ENCODE results near the gene NR2F6.

The NR2F6 gene

GRCh38 chr19:17249887-17250548, 4.3 kb upstream of the NR2F6 start:
- H3K27me3 Mint-ChIP-seq, result no peaks in the 10 kb centered on the region
- H3K4me3 Mint-ChIP-seq, result no peak overlapping the region
- H3K27ac Mint-ChIP-seq, result no peak overlapping the region
- H3K36me3 Mint-ChIP-seq (ENCODE audit: low read depth), result no peaks in the 10 kb centered on the region
- H3K9me3 Mint-ChIP-seq, result no peaks in the 10 kb centered on the region
- H3K4me1 Mint-ChIP-seq (ENCODE audit: low read depth), result peaks cover 8% of the 10 kb centered on the region

GRCh38 chr19:17248011-17248776, 2.5 kb upstream of the NR2F6 start:
- Mint-ChIP-seq H3K36me3 (ENCODE audit: low read depth) (no peaks in the 10 kb centered on the region), H3K9me3 (no peaks in the 10 kb centered on the region), H3K27me3 (no peaks in the 10 kb centered on the region), H3K4me3 (no peak overlapping the region), H3K4me1 (ENCODE audit: low read depth) (peaks cover 8% of the 10 kb centered on the region), H3K27ac (no peak overlapping the region)

- no peak overlapping the region for H3K27ac Mint-ChIP-seq
- peak overlapping the region; percentile 12 for H3K4me3 Mint-ChIP-seq
- H3K4me1 Mint-ChIP-seq (ENCODE audit: low read depth), result peaks cover 8% of the 10 kb centered on the region
- H3K9me3 Mint-ChIP-seq, result no peaks in the 10 kb centered on the region
- H3K27me3 Mint-ChIP-seq, result no peaks in the 10 kb centered on the region
- H3K36me3 Mint-ChIP-seq (ENCODE audit: low read depth), result no peaks in the 10 kb centered on the region
These were observed 1.1 kb upstream of the NR2F6 start for GRCh38 chr19:17246681-17247425.

- Mint-ChIP-seq H3K27ac (no peak overlapping the region), H3K4me1 (ENCODE audit: low read depth) (peaks cover 8% of the 10 kb centered on the region), H3K9me3 (no peaks in the 10 kb centered on the region), H3K27me3 (no peaks in the 10 kb centered on the region), H3K36me3 (ENCODE audit: low read depth) (no peaks in the 10 kb centered on the region), H3K4me3 (peak overlapping the region; percentile 54)
These were observed 843 bp downstream of the NR2F6 start for GRCh38 chr19:17244618-17245534.

- Mint-ChIP-seq H3K36me3 (ENCODE audit: low read depth) (no peaks in the 10 kb centered on the region), H3K27me3 (no peaks in the 10 kb centered on the region), H3K27ac (no peak overlapping the region), H3K4me1 (ENCODE audit: low read depth) (peaks cover 8% of the 10 kb centered on the region), H3K4me3 (peak overlapping the region; percentile 54), H3K9me3 (no peaks in the 10 kb centered on the region)
These were observed 1.7 kb downstream of the NR2F6 start for GRCh38 chr19:17243830-17244617.

- no peak overlapping the region for H3K4me3 Mint-ChIP-seq
These were observed 2.4 kb downstream of the NR2F6 start for GRCh38 chr19:17243211-17243829.

GRCh38 chr19:17242431-17243208, 3.1 kb downstream of the NR2F6 start:
- Mint-ChIP-seq H3K9me3 (no peaks in the 10 kb centered on the region), H3K4me1 (ENCODE audit: low read depth) (peaks cover 8% of the 10 kb centered on the region), H3K27me3 (no peaks in the 10 kb centered on the region), H3K4me3 (no peak overlapping the region), H3K36me3 (ENCODE audit: low read depth) (no peaks in the 10 kb centered on the region), H3K27ac (no peak overlapping the region)

More at GRCh38 chr19:17243211-17243829, 2.4 kb downstream of the NR2F6 start:
- H3K27ac Mint-ChIP-seq, result no peak overlapping the region
- no peaks in the 10 kb centered on the region for H3K27me3 Mint-ChIP-seq
- H3K36me3 Mint-ChIP-seq (ENCODE audit: low read depth), result no peaks in the 10 kb centered on the region
- no peaks in the 10 kb centered on the region for H3K9me3 Mint-ChIP-seq
- peaks cover 8% of the 10 kb centered on the region for H3K4me1 Mint-ChIP-seq (ENCODE audit: low read depth)

- Mint-ChIP-seq H3K27me3 (no peaks in the 10 kb centered on the region), H3K27ac (no peak overlapping the region), H3K36me3 (ENCODE audit: low read depth) (no peaks in the 10 kb centered on the region), H3K9me3 (no peaks in the 10 kb centered on the region), H3K4me3 (no peak overlapping the region), H3K4me1 (ENCODE audit: low read depth) (no peaks in the 10 kb centered on the region)
These were observed 4.8 kb downstream of the NR2F6 start for GRCh38 chr19:17240826-17241399.

- no peaks in the 10 kb centered on the region for H3K36me3 Mint-ChIP-seq (ENCODE audit: low read depth)
- no peaks in the 10 kb centered on the region for H3K9me3 Mint-ChIP-seq
- no peaks in the 10 kb centered on the region for H3K4me1 Mint-ChIP-seq (ENCODE audit: low read depth)
- no peak overlapping the region for H3K4me3 Mint-ChIP-seq
- H3K27me3 Mint-ChIP-seq, result no peaks in the 10 kb centered on the region
- H3K27ac Mint-ChIP-seq, result no peak overlapping the region
These were observed 5.5 kb downstream of the NR2F6 start for GRCh38 chr19:17240062-17240752.

- H3K36me3 Mint-ChIP-seq (ENCODE audit: low read depth), result no peaks in the 10 kb centered on the region
- H3K27me3 Mint-ChIP-seq, result no peaks in the 10 kb centered on the region
- no peak overlapping the region for H3K27ac Mint-ChIP-seq
- H3K4me1 Mint-ChIP-seq (ENCODE audit: low read depth), result peaks cover 9% of the 10 kb centered on the region
- H3K4me3 Mint-ChIP-seq, result no peak overlapping the region
- H3K9me3 Mint-ChIP-seq, result no peaks in the 10 kb centered on the region
These were observed 7.7 kb downstream of the NR2F6 start for GRCh38 chr19:17237747-17238706.

- no peaks in the 10 kb centered on the region for H3K9me3 Mint-ChIP-seq
- peak overlapping the region; percentile 41 for H3K4me3 Mint-ChIP-seq
- peaks cover 9% of the 10 kb centered on the region for H3K4me1 Mint-ChIP-seq (ENCODE audit: low read depth)
- H3K36me3 Mint-ChIP-seq (ENCODE audit: low read depth), result peaks cover 3% of the 10 kb centered on the region
- no peaks in the 10 kb centered on the region for H3K27me3 Mint-ChIP-seq
- no peak overlapping the region for H3K27ac Mint-ChIP-seq
These were observed 8.7 kb downstream of the NR2F6 start for GRCh38 chr19:17236811-17237543.
